HepG2 (cell line): ENCODE measurements around the gene TRMT1. TPM values are rescaled to one million over a fixed set of nuclear protein-coding genes. Genes with fewer than 3 reads are reported as not detected.

Source experiments
- ASH2L ChIP-seq: fragments of 300-600, 200-600 bp; sonication (generic); IDR thresholded peaks from 2 replicates; pipeline ENCODE4 v1.7.0; 2017; ENCODE audit warnings: low read depth, mild to moderate bottlenecking, moderate library complexity, mixed read lengths, low read length; ENCODE audit not compliant: insufficient read length
- DMAP1 ChIP-seq: IDR thresholded peaks from 2 replicates; pipeline ENCODE4 v1.6.1; 2016
- FOSL1 ChIP-seq: sonication (generic); formaldehyde crosslinking; IDR thresholded peaks from 2 replicates; pipeline ENCODE4 v1.9.0; 2021; ENCODE audit warnings: missing genetic modification reagents, borderline replicate concordance
- HNF4A ChIP-seq: sonication (generic); formaldehyde crosslinking; IDR thresholded peaks from 2 replicates; pipeline ENCODE4 v1.4.0; 2020; ENCODE audit warnings: missing genetic modification reagents
- HOXA5 ChIP-seq: sonication (generic); formaldehyde crosslinking; IDR thresholded peaks from 2 replicates; pipeline ENCODE4 v1.4.0; 2020; ENCODE audit warnings: missing genetic modification reagents
- KDM3A ChIP-seq: IDR thresholded peaks from 2 replicates; pipeline ENCODE4 v1.6.1; 2018; ENCODE audit warnings: low read depth, missing compliant biosample characterization
- PCBP1 ChIP-seq: fragments of 200-400 bp; formaldehyde crosslinking; IDR thresholded peaks from 2 replicates; pipeline ENCODE4 v1.6.1; 2017; ENCODE audit warnings: mild to moderate bottlenecking, low read depth, low read length, borderline replicate concordance
- POLR2A ChIP-seq, 2 experiments: IDR thresholded peaks; 2 replicates each; pipeline ENCODE4 v1.6.1; 2011; ENCODE audit warnings: low read depth in 2 of 2, low read length in 2 of 2, mild to moderate bottlenecking in 1 of 2, moderate library complexity in 1 of 2; ENCODE audit not compliant: insufficient read depth in 1 of 2
- RBFOX2 ChIP-seq: fragments of 200-400 bp; formaldehyde crosslinking; IDR thresholded peaks from 2 replicates; pipeline ENCODE4 v1.6.1; 2017; ENCODE audit warnings: low read depth, mild to moderate bottlenecking, low read length
- SIX1 ChIP-seq: sonication (generic); formaldehyde crosslinking; IDR thresholded peaks from 2 replicates; pipeline ENCODE4 v1.4.0; 2020; ENCODE audit warnings: missing genetic modification reagents, borderline replicate concordance
- ZBTB7A ChIP-seq: sonication (generic); formaldehyde crosslinking; IDR thresholded peaks from 2 replicates; pipeline ENCODE4 v1.8.0; 2022; ENCODE audit warnings: mild to moderate bottlenecking, missing genetic modification reagents
- ZFP1 ChIP-seq: IDR thresholded peaks from 2 replicates; pipeline ENCODE4 v1.6.1; 2016
- ZNF160 ChIP-seq: sonication (generic); formaldehyde crosslinking; IDR thresholded peaks from 2 replicates; pipeline ENCODE4 v1.8.0; 2022; ENCODE audit warnings: mild to moderate bottlenecking, inconsistent platforms, missing genetic modification reagents
- ZNF337 ChIP-seq: sonication (generic); formaldehyde crosslinking; IDR thresholded peaks from 2 replicates; pipeline ENCODE4 v1.5.1; 2020; ENCODE audit warnings: missing genetic modification reagents, low read depth, mild to moderate bottlenecking, borderline replicate concordance
- ZNF460 ChIP-seq: sonication (generic); formaldehyde crosslinking; IDR thresholded peaks from 2 replicates; pipeline ENCODE4 v1.5.1; 2020; ENCODE audit warnings: missing genetic modification reagents, mild to moderate bottlenecking, borderline replicate concordance
- ZNF605 ChIP-seq: sonication (generic); formaldehyde crosslinking; IDR thresholded peaks from 2 replicates; pipeline ENCODE4 v1.8.0; 2022; ENCODE audit warnings: mild to moderate bottlenecking, missing genetic modification reagents
- ZNF790 ChIP-seq: sonication (generic); formaldehyde crosslinking; IDR thresholded peaks from 2 replicates; pipeline ENCODE4 v1.8.0; 2022; ENCODE audit warnings: missing genetic modification reagents, mild to moderate bottlenecking, borderline replicate concordance
- polyA plus RNA-seq, 8 experiments: library from polyadenylated mRNA; depleted of rRNA in 3 of 8; stranded (reverse) in 7 of 8; unstranded in 1 of 8; fragments of >200 nt; fragmentation: Illumina TruSeq in 4 of 8; extraction: Trizol in 4 of 8; gene quantifications; 2 replicates each; pipeline versions ENCODE4 v1.2.1 to v1.2.3, GENCODE V29; 2011 to 2016; ENCODE audit warnings: low read depth in 4 of 8, missing spikeins in 1 of 8, mixed read lengths in 1 of 8; ENCODE audit not compliant: insufficient read depth in 1 of 8
- total RNA-seq, 5 experiments: library from RNA; depleted of rRNA; stranded (reverse); fragments of >200 nt; fragmentation: Illumina TruSeq; extraction: Trizol; gene quantifications; 2 replicates each; pipeline ENCODE4 v1.2.3, GENCODE V29; 2016; ENCODE audit warnings: low read depth in 1 of 5
- TF ChIP-seq, protein P1 (sequence below): IDR thresholded peaks from 2 replicates; pipeline ENCODE4 v1.6.1; 2016
- TF ChIP-seq, protein P2 (sequence below): sonication (generic); formaldehyde crosslinking; IDR thresholded peaks from 2 replicates; pipeline ENCODE4 v1.9.0; 2021; ENCODE audit warnings: missing genetic modification reagents, borderline replicate concordance
- TF ChIP-seq, protein P3 (sequence below): sonication (generic); formaldehyde crosslinking; IDR thresholded peaks from 2 replicates; pipeline ENCODE4 v1.5.0; 2020; ENCODE audit warnings: missing genetic modification reagents, mild to moderate bottlenecking, borderline replicate concordance
- TF ChIP-seq, protein P4 (sequence below): IDR thresholded peaks from 2 replicates; pipeline ENCODE4 v1.6.1; 2016; ENCODE audit warnings: low read depth, missing genetic modification reagents, missing compliant biosample characterization
- TF ChIP-seq, protein P5 (sequence below): sonication (generic); formaldehyde crosslinking; IDR thresholded peaks from 2 replicates; pipeline ENCODE4 v1.4.0; 2020; ENCODE audit warnings: low read depth, mild to moderate bottlenecking, missing genetic modification reagents

Gene TRMT1
- total and polyA plus RNA-seq, 2 of the 13 experiments (the other 11 are each of a cell fraction or from before 2014, with no cell fraction given) = 35.5 to 44.1 TPM

DNA sequence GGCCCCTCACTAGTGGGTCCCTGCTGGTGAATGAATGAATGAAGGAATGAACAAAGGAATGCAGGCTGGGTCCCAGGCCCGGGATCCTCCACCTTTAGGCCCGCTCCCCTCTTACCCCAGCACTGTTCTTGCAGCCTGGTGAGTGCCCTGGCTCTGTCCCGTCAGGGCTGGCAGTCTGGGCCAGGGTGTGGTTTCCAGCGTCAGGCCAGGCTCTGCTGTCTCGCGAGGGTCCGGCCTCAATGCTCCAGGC lies 14.2 kb downstream of the TRMT1 start (continued):
- no peak for TF ChIP-seq ZNF460 (CRISPR knock-in tag)
- no peak for TF ChIP-seq ZNF337 (CRISPR knock-in tag)
- no peak; the same call in 1 of the 2 replicates for TF ChIP-seq HNF4A (CRISPR knock-in tag)
- TF ChIP-seq, protein P1, sequence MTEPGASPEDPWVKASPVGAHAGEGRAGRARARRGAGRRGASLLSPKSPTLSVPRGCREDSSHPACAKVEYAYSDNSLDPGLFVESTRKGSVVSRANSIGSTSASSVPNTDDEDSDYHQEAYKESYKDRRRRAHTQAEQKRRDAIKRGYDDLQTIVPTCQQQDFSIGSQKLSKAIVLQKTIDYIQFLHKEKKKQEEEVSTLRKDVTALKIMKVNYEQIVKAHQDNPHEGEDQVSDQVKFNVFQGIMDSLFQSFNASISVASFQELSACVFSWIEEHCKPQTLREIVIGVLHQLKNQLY (CRISPR knock-in tag) = no peak
- TF ChIP-seq, protein P2, sequence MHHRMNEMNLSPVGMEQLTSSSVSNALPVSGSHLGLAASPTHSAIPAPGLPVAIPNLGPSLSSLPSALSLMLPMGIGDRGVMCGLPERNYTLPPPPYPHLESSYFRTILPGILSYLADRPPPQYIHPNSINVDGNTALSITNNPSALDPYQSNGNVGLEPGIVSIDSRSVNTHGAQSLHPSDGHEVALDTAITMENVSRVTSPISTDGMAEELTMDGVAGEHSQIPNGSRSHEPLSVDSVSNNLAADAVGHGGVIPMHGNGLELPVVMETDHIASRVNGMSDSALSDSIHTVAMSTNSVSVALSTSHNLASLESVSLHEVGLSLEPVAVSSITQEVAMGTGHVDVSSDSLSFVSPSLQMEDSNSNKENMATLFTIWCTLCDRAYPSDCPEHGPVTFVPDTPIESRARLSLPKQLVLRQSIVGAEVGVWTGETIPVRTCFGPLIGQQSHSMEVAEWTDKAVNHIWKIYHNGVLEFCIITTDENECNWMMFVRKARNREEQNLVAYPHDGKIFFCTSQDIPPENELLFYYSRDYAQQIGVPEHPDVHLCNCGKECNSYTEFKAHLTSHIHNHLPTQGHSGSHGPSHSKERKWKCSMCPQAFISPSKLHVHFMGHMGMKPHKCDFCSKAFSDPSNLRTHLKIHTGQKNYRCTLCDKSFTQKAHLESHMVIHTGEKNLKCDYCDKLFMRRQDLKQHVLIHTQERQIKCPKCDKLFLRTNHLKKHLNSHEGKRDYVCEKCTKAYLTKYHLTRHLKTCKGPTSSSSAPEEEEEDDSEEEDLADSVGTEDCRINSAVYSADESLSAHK (CRISPR knock-in tag) = no peak
- no peak for TF ChIP-seq DMAP1
- no peak for TF ChIP-seq FOSL1 (CRISPR knock-in tag)
- TF ChIP-seq KDM3A (CRISPR knock-in tag) = no peak
- no peak for TF ChIP-seq ZFP1 (CRISPR knock-in tag)
- TF ChIP-seq RBFOX2 = no peak
- TF ChIP-seq, protein P3, sequence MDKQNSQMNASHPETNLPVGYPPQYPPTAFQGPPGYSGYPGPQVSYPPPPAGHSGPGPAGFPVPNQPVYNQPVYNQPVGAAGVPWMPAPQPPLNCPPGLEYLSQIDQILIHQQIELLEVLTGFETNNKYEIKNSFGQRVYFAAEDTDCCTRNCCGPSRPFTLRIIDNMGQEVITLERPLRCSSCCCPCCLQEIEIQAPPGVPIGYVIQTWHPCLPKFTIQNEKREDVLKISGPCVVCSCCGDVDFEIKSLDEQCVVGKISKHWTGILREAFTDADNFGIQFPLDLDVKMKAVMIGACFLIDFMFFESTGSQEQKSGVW (CRISPR knock-in tag) = no peak
- no peak for TF ChIP-seq ZNF160 (CRISPR knock-in tag)
- TF ChIP-seq ZBTB7A (CRISPR knock-in tag) = 0 out of 2 replicates have a peak, but pooled peaks have one; percentile 12
- TF ChIP-seq, protein P4, sequence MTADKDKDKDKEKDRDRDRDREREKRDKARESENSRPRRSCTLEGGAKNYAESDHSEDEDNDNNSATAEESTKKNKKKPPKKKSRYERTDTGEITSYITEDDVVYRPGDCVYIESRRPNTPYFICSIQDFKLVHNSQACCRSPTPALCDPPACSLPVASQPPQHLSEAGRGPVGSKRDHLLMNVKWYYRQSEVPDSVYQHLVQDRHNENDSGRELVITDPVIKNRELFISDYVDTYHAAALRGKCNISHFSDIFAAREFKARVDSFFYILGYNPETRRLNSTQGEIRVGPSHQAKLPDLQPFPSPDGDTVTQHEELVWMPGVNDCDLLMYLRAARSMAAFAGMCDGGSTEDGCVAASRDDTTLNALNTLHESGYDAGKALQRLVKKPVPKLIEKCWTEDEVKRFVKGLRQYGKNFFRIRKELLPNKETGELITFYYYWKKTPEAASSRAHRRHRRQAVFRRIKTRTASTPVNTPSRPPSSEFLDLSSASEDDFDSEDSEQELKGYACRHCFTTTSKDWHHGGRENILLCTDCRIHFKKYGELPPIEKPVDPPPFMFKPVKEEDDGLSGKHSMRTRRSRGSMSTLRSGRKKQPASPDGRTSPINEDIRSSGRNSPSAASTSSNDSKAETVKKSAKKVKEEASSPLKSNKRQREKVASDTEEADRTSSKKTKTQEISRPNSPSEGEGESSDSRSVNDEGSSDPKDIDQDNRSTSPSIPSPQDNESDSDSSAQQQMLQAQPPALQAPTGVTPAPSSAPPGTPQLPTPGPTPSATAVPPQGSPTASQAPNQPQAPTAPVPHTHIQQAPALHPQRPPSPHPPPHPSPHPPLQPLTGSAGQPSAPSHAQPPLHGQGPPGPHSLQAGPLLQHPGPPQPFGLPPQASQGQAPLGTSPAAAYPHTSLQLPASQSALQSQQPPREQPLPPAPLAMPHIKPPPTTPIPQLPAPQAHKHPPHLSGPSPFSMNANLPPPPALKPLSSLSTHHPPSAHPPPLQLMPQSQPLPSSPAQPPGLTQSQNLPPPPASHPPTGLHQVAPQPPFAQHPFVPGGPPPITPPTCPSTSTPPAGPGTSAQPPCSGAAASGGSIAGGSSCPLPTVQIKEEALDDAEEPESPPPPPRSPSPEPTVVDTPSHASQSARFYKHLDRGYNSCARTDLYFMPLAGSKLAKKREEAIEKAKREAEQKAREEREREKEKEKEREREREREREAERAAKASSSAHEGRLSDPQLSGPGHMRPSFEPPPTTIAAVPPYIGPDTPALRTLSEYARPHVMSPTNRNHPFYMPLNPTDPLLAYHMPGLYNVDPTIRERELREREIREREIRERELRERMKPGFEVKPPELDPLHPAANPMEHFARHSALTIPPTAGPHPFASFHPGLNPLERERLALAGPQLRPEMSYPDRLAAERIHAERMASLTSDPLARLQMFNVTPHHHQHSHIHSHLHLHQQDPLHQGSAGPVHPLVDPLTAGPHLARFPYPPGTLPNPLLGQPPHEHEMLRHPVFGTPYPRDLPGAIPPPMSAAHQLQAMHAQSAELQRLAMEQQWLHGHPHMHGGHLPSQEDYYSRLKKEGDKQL = no peak
- peak in 1 of 2 experiments; percentile 61; a peak in 2 of 4 replicates for TF ChIP-seq POLR2A (IDR thresholded peaks at IDR 0.05; ENCODE audit: insufficient read depth in 1 of 2, low read depth in 2 of 2, low read length in 2 of 2)
- TF ChIP-seq ASH2L = peak; percentile 27
- TF ChIP-seq ZNF605 (CRISPR knock-in tag) = 0 out of 2 replicates have a peak, but pooled peaks have one; percentile 40
- TF ChIP-seq, protein P5, sequence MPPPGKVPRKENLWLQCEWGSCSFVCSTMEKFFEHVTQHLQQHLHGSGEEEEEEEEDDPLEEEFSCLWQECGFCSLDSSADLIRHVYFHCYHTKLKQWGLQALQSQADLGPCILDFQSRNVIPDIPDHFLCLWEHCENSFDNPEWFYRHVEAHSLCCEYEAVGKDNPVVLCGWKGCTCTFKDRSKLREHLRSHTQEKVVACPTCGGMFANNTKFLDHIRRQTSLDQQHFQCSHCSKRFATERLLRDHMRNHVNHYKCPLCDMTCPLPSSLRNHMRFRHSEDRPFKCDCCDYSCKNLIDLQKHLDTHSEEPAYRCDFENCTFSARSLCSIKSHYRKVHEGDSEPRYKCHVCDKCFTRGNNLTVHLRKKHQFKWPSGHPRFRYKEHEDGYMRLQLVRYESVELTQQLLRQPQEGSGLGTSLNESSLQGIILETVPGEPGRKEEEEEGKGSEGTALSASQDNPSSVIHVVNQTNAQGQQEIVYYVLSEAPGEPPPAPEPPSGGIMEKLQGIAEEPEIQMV = no peak
- no peak for TF ChIP-seq SIX1 (CRISPR knock-in tag)
- no peak for TF ChIP-seq ZNF790 (CRISPR knock-in tag)
- TF ChIP-seq PCBP1 = no peak
- TF ChIP-seq HOXA5 (CRISPR knock-in tag) = no peak
